ENCODE data around the gene CANX.

Gene CANX

DNA sequence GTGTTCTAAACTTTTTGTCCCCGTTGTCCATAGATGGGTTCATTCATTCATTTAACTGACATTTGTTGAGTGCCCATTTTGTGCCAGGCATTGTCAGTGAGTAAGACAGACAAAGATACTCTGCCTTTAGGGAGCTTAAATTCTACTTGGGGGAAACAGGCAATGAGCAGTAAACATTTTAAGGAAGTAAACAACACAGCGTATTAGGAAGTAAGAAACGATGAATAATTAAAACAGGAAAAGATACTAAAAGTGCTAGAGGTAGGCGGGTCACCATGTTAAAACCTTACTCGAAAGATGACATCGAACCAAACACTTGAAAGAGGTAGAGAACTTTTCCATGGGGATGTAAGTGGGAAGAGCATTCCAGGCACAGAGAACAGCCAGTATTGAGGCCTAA lies 28.3 kb downstream of the CANX start:
- Histone ChIP-seq H4K20me1 (ENCODE audit: insufficient read depth, low read length) (peaks cover 3% of the 10 kb centered on the region; the same call in 1 of the 2 replicates), H3K4me2 (ENCODE audit: low read depth, low read length) (no peak overlapping the region), H3K79me2 (ENCODE audit: low read length) (peaks cover 41% of the 10 kb centered on the region), H3K9me3 (replicated peaks; ENCODE audit: insufficient read depth, low read length) (no peaks in the 10 kb centered on the region), H3F3A (ENCODE audit: insufficient read depth, low read length) (peaks cover 49% of the 10 kb centered on the region), H3K27ac (ENCODE audit: low read length) (no peak overlapping the region), H3K27me3 (replicated peaks; ENCODE audit: insufficient read depth, low read length) (no peaks in the 10 kb centered on the region), H3K9ac (ENCODE audit: low read length) (no peak overlapping the region), H3K9me2 (replicated peaks; ENCODE audit: insufficient read depth, low read length) (no peaks in the 10 kb centered on the region), H3K4me1 (ENCODE audit: low read length) (peaks cover 22% of the 10 kb centered on the region), H3K36me3 (replicated peaks; ENCODE audit: insufficient read depth, low read length) (peaks cover 45% of the 10 kb centered on the region), H2AFZ (ENCODE audit: low read length) (no peak overlapping the region), H3K4me3 (ENCODE audit: low read length) (no peak overlapping the region)
- no peak for TF ChIP-seq EZH2 (optimal IDR thresholded peaks at IDR 0.05; ENCODE audit: low read depth, low read length)
- TF ChIP-seq, protein P1, sequence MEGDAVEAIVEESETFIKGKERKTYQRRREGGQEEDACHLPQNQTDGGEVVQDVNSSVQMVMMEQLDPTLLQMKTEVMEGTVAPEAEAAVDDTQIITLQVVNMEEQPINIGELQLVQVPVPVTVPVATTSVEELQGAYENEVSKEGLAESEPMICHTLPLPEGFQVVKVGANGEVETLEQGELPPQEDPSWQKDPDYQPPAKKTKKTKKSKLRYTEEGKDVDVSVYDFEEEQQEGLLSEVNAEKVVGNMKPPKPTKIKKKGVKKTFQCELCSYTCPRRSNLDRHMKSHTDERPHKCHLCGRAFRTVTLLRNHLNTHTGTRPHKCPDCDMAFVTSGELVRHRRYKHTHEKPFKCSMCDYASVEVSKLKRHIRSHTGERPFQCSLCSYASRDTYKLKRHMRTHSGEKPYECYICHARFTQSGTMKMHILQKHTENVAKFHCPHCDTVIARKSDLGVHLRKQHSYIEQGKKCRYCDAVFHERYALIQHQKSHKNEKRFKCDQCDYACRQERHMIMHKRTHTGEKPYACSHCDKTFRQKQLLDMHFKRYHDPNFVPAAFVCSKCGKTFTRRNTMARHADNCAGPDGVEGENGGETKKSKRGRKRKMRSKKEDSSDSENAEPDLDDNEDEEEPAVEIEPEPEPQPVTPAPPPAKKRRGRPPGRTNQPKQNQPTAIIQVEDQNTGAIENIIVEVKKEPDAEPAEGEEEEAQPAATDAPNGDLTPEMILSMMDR (IDR thresholded peaks at IDR 0.05; ENCODE audit: low read length): no peak
- TF ChIP-seq EZH2phosphoT487 (IDR thresholded peaks at IDR 0.05; ENCODE audit: low read length): no peak
- no peak for DNase-seq

DNA sequence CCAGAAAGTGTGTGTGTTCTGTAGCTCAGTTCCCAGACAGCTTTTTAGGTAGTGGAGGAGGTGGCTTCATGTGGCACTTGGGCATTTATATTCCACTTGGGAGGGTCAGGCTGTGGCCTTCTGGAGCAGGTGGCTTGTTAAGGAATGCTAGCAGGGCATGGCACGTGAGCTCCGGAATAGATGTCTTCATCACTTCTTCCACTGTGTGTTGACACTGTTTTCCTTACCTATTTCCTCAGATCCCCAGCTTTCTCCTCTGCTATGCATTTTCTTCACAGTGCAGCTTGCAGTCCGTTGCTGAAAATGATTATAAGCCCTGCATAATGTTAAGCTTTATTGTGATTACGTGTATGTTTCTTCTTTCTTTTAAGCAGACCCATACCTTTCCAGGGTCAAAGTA lies 30.5 kb downstream of the CANX start:
- H3K4me3 ChIP-seq (ENCODE audit: low read length): no peak overlapping the region
- no peaks in the 10 kb centered on the region for H3K9me3 ChIP-seq (replicated peaks; ENCODE audit: insufficient read depth, low read length)
- TF ChIP-seq EZH2 (optimal IDR thresholded peaks at IDR 0.05; ENCODE audit: low read depth, low read length): no peak
- no peak for TF ChIP-seq EZH2phosphoT487 (IDR thresholded peaks at IDR 0.05; ENCODE audit: low read length)
- TF ChIP-seq, protein P1 (IDR thresholded peaks at IDR 0.05; ENCODE audit: low read length): no peak
- no peak overlapping the region for H2AFZ ChIP-seq (ENCODE audit: low read length)
- H3K9me2 ChIP-seq (replicated peaks; ENCODE audit: insufficient read depth, low read length): no peaks in the 10 kb centered on the region
- peaks cover 27% of the 10 kb centered on the region for H3K4me1 ChIP-seq (ENCODE audit: low read length)
- no peaks in the 10 kb centered on the region for H4K20me1 ChIP-seq (ENCODE audit: insufficient read depth, low read length)
- H3K27me3 ChIP-seq (replicated peaks; ENCODE audit: insufficient read depth, low read length): no peaks in the 10 kb centered on the region
- H3K79me2 ChIP-seq (ENCODE audit: low read length): peaks cover 31% of the 10 kb centered on the region
- no peak overlapping the region for H3K9ac ChIP-seq (ENCODE audit: low read length)
- no peak overlapping the region for H3K4me2 ChIP-seq (ENCODE audit: low read depth, low read length)
- H3F3A ChIP-seq (ENCODE audit: insufficient read depth, low read length): peaks cover 44% of the 10 kb centered on the region
- DNase-seq: no peak
- H3K27ac ChIP-seq (ENCODE audit: low read length): no peak overlapping the region
- peaks cover 26% of the 10 kb centered on the region for H3K36me3 ChIP-seq (replicated peaks; ENCODE audit: insufficient read depth, low read length)

DNA sequence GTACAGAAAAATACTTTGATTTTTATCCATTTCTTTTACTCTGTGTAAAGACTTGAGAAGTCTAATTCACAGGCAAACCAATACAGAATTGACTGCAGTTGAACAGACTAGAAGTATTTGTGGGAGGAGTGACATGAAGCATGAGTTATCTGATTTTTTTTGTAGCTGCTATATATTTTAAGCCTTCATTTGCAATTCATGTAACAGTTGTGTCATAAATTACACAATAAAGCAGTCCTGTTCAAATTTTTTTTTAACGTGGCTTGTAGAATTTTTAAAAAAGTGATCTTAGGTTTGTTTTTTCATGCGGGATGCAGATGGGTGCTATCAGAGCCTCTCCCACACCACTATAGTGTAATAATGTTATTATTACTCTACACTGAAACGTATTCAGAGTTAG lies 31.0 kb downstream of the CANX start:
- Histone ChIP-seq H3K27ac (ENCODE audit: low read length) (0 out of 2 replicates have a peak overlapping the region, but pooled peaks have one; percentile 19), H2AFZ (ENCODE audit: low read length) (no peak overlapping the region), H3K4me1 (ENCODE audit: low read length) (peaks cover 31% of the 10 kb centered on the region), H3K79me2 (ENCODE audit: low read length) (peaks cover 31% of the 10 kb centered on the region), H3K27me3 (replicated peaks; ENCODE audit: insufficient read depth, low read length) (no peaks in the 10 kb centered on the region), H3K9me3 (replicated peaks; ENCODE audit: insufficient read depth, low read length) (no peaks in the 10 kb centered on the region), H3K4me3 (ENCODE audit: low read length) (no peak overlapping the region), H3K36me3 (replicated peaks; ENCODE audit: insufficient read depth, low read length) (peaks cover 24% of the 10 kb centered on the region; the same call in 1 of the 2 replicates), H4K20me1 (ENCODE audit: insufficient read depth, low read length) (no peaks in the 10 kb centered on the region), H3K9ac (ENCODE audit: low read length) (no peak overlapping the region), H3K4me2 (ENCODE audit: low read depth, low read length) (no peak overlapping the region), H3F3A (ENCODE audit: insufficient read depth, low read length) (peaks cover 44% of the 10 kb centered on the region), H3K9me2 (replicated peaks; ENCODE audit: insufficient read depth, low read length) (no peaks in the 10 kb centered on the region)
- TF ChIP-seq EZH2 (optimal IDR thresholded peaks at IDR 0.05; ENCODE audit: low read depth, low read length): no peak
- TF ChIP-seq EZH2phosphoT487 (IDR thresholded peaks at IDR 0.05; ENCODE audit: low read length): no peak
- TF ChIP-seq, protein P1 (IDR thresholded peaks at IDR 0.05; ENCODE audit: low read length): no peak
- no peak for DNase-seq
